Posterior cingulate gyrus (tissue), 11 donors: ENCODE results near the gene RBM18.
A peak's percentile ranks its signal among the peaks of the same experiment; 100 is the strongest.

Experiments
- DNase-seq, 10 donors: peaks; one replicate each; pipeline versions ENCODE4 v3.0.0 to v3.0.0-alpha.2; 2020 to 2021; ENCODE audit warnings: mixed read lengths in 3 of 10
- intact Hi-C: fragments of 100-400 bp; cut with DNase I; formaldehyde crosslinking; loops from one replicate; pipeline ENCODE4 v1.15.1; 2023

The RBM18 gene

GRCh38 chr9:122262073-122262472, 2.6 kb downstream of the RBM18 start:
- DNase-seq, result no peak
- intact Hi-C loops, result loop anchor here (10.0 kb wide), 1 partner anchor 137 kb away; no protein-coding TSS in a partner anchor

- intact Hi-C loops, result loop anchor here (10.0 kb wide), 1 partner anchor 137 kb away; no protein-coding TSS in a partner anchor
- no peak for DNase-seq
These were observed 3.2 kb downstream of the RBM18 start for GRCh38 chr9:122261469-122261881.

GRCh38 chr9:122258886-122259415, 5.7 kb downstream of the RBM18 start:
- intact Hi-C loops, result no loop called here
- no peak for DNase-seq

DNA sequence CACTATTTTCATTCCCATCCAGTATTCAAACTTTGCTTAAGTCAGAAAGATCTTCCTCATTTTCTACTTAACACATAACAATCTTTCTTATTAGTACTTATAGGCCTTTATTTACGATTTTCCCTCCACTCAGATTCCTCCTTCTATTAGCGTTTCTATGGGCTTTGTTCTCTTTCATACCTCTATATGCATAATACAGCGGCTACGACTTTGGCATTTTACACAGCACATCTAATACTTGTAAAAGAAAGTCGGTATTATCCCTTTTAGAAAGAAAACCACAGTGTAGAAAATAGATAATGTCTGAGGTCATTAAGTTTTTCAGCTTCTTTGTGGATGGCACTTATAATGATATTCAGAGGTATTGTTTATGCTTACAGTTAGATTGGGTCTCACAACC, 8.4 kb downstream of the RBM18 start:
- DNase-seq, result no peak
- intact Hi-C loops, result no loop called here

DNA sequence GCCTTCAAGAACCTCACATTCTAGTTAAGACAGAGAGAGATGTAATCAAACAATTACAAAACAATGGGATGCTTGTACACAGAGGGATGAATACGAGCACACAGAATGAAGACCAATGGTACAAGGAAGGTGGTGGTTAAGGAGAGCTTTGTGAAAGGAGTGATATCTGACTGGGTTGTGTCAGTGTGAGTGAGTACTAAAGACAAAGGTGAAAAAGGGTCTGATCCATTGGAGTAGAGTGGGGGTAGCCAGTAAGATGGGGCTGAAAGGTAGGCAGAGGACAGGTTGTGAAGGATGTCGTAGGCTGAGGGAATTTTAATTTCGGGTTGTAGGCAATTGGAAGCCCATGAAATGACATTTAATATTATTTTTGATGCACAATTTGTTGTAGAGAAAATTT, 9.9 kb downstream of the RBM18 start:
- no peak for DNase-seq
- intact Hi-C loops, result no loop called here

GRCh38 chr9:122252796-122253195, 11.8 kb downstream of the RBM18 start:
- DNase-seq, result no peak
- intact Hi-C loops, result no loop called here

DNA sequence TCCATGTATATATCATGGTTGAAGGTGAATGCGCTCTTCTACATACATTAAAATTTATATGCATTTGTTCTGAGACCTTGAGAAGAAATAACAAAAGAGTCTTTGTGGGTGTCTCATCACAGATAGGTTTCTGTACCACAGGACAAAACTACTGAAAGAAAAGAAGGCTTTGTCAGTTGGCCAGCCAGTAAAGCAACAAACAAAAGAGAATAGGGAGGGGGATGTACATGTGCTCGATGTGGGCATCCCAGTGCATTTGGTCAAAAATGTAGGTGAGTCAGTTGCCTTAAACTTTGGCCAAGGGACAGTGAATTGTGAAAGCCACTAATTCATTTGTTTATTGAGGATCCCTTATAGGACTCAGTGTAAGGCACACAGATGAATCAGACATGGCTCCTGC, 13.3 kb downstream of the RBM18 start:
- no peak for DNase-seq
- intact Hi-C loops, result no loop called here

GRCh38 chr9:122248448-122248865, 16.2 kb downstream of the RBM18 start:
- intact Hi-C loops, result no loop called here
- no peak for DNase-seq

GRCh38 chr9:122246666-122247065, 18.0 kb downstream of the RBM18 start:
- DNase-seq, result no peak
- intact Hi-C loops, result no loop called here

- intact Hi-C loops, result no loop called here
- no peak for DNase-seq
These were observed 20.3 kb downstream of the RBM18 start for GRCh38 chr9:122244349-122244748.

GRCh38 chr9:122239722-122240121, 24.9 kb downstream of the RBM18 start:
- no peak for DNase-seq
- intact Hi-C loops, result no loop called here

DNA sequence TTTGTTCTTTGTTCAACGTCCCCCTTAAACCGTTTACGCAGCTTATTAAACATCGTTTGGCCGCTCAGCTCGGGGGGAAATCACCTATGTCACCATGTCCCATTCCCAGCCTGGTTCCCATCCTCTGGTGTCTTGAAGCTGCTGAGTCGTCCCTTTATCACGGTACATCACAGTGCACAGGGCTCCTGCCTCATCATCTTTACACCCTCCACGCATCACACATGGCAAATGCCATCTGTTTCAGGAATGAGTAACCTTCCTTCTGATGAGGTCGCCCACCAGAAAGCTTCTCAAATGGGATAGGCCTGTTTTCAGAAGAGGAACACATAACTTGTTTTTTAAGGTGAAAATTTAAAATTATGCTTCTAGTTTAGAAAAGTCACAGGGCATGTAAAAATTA, 28.0 kb downstream of the RBM18 start:
- intact Hi-C loops, result no loop called here
- DNase-seq, result no peak

GRCh38 chr9:122234022-122234748, 30.5 kb downstream of the RBM18 start:
- intact Hi-C loops, result no loop called here

DNA sequence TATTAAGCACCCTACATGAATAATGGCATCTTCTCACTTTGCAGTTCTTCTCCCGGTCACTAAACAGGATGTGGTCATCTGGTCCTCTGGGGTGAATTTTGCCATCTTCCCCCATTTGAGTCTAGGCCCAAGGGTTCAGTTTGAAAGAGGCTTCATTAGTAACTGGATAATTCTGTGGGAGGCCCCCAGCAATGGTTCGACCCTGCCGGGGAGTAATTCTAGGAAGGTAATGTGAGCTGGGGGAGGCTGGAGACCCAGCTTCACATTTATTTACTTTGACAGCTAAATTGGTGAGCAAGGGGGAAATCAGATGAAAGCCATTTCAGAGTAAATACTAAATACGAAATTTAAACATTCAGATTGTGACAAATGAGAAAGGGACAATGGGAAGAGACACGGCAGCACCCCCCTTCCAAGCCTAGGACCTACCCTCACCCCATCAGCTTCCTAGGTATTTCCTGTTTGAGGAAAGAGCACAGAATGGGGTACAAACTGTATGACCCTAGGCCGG, 31.8 kb downstream of the RBM18 start:
- intact Hi-C loops, result no loop called here

More at GRCh38 chr9:122234022-122234748, 30.5 kb downstream of the RBM18 start:
- DNase-seq, result no peak

GRCh38 chr9:122229485-122229837, 35.2 kb downstream of the RBM18 start:
- intact Hi-C loops, result no loop called here
- DNase-seq, result no peak

More for the DNA sequence above, 31.8 kb downstream of the RBM18 start:
- DNase-seq, result no peak

- peak in 2 of 10 donors; percentile 68 to 85 for DNase-seq
- intact Hi-C loops, result no loop called here
These were observed 35.8 kb downstream of the RBM18 start, which contains the start of gene LHX6 for GRCh38 chr9:122228568-122229484. Gene LHX6 (minus strand): TSS chr9:122228957. CDS start chr9:122228740, 217 bp downstream.

DNA sequence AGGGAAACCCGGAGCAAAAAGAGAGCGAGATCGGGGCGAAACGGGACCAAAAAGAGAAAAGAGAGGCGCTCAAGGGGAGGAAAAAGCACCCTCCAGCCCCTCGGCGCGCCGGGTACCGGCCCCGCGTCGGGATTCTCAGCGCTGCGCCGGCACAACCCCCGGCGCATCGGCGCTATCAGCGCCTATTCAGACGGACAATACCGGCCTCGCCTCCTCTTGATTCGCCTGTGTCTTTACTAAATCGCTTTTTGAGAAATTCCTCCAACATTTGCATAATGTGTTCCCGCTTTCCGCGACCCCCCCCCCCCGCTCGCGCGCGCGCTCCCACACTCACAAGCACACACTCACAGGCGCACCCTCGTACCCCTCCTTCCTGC, 36.5 kb downstream of the RBM18 start:
- intact Hi-C loops, result no loop called here
- peak in 1 of 10 donors; percentile 63 for DNase-seq

DNA sequence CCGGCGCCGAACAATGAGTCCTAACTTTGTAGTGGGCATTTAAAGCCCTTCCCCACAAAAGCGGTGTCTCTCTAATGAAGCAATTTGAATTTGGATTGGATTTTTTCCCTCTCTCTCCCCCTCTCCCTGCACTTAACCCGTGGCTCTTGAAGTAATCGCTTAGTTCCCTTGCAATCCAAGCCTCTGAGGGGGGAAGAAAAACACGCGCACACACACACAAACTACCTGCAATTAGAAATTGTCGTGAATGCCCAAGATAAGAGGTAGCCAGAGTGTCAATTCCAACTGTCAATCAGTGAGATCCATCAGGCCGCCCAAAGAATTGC, 37.1 kb downstream of the RBM18 start:
- no peak for DNase-seq
- intact Hi-C loops, result no loop called here

DNA sequence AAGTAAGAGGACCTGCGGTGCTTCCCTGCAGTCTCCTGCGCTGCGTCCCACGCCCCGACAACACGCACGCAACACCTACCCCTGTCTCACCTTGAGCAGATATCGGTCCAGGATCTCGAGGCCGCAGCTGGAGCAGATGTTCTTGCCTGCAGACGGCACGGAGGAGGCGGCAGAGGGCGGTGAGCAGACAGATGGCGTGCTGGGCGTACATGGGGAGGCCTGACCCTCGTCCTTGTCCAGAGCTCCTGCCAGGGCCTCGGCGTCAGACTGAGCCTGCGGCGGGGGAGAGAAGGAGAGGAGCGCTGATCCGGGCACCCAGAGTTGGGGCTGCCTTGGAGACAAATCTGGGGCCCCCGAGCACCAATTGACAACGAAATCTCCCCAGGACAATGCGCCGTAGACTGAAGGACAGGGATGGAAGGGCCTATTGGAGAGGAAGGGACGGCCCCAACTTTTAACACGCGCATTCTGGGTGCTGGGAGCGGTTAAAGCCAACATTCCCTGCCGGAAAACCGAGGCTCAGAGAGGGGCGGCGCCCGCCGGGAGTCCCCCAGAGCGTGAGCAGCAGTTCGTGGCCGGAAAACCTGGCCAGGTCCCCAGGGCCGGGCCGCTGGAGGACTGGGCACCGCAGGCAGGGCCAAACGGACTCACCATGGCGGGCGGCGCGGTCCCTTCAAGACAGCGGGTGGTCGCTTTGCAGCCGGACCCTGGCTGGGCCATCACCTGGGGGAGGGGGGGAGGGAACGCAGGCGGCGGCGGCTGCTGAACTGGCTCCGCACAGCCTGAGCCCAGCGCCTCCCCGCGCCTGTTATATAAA, 37.7 kb downstream of the RBM18 start:
- no peak for DNase-seq
- intact Hi-C loops, result no loop called here

GRCh38 chr9:122226142-122226757, 38.4 kb downstream of the RBM18 start:
- intact Hi-C loops, result no loop called here
- peak in 1 of 10 donors; percentile 67 for DNase-seq
